A549 (cell line): ENCODE measurements around the gene ING5.

Experiments used
- CTCF ChIP-seq: fragments of >200 bp; sonication (Bioruptor Twin); formaldehyde crosslinking; IDR thresholded peaks from 3 replicates; pipeline ENCODE4 v1.5.1; 2016
- FOSL2 ChIP-seq, 2 experiments: fragments of 450-650 bp in 1 of 2; fragments of >200 bp in 1 of 2; sonication (Bioruptor Twin) in 1 of 2; formaldehyde crosslinking; IDR thresholded peaks; 2 replicates each; pipeline versions ENCODE4 v1.5.0 to v1.6.1; 2016 to 2020; ENCODE audit warnings: mild to moderate bottlenecking in 1 of 2, moderate library complexity in 1 of 2
- MYC ChIP-seq: IDR thresholded peaks from 2 replicates; pipeline ENCODE4 v1.6.1; 2012; ENCODE audit warnings: mild to moderate bottlenecking, inconsistent platforms, low read length, improper control_type of control experiment, borderline replicate concordance
- POLR2A ChIP-seq: IDR thresholded peaks from 2 replicates; pipeline ENCODE4 v1.6.1; 2012; ENCODE audit warnings: mild to moderate bottlenecking, low read length
- ZFP36 ChIP-seq: fragments of 450-650 bp; IDR thresholded peaks from 2 replicates; pipeline ENCODE4 v1.6.1; 2014; ENCODE audit warnings: borderline replicate concordance; ENCODE audit not compliant: partially characterized antibody

- TF ChIP-seq CTCF (no peak), FOSL2 (IDR thresholded peaks at IDR 0.05) (no peak), FOSL2 (CRISPR knock-in tag; IDR thresholded peaks at IDR 0.05) (no peak), MYC (no peak), POLR2A (no peak), ZFP36 (no peak)
Measured at GRCh38 chr2:241673797-241674725, 27.8 kb upstream of the ING5 start.
